ENCODE data around the gene NIPAL4.
"Not testable (repeated sequence)": the region's sequence is repeated elsewhere in the genome, so short reads cannot be mapped to it uniquely, and the experiment has no call there.

NIPAL4 gene

DNA sequence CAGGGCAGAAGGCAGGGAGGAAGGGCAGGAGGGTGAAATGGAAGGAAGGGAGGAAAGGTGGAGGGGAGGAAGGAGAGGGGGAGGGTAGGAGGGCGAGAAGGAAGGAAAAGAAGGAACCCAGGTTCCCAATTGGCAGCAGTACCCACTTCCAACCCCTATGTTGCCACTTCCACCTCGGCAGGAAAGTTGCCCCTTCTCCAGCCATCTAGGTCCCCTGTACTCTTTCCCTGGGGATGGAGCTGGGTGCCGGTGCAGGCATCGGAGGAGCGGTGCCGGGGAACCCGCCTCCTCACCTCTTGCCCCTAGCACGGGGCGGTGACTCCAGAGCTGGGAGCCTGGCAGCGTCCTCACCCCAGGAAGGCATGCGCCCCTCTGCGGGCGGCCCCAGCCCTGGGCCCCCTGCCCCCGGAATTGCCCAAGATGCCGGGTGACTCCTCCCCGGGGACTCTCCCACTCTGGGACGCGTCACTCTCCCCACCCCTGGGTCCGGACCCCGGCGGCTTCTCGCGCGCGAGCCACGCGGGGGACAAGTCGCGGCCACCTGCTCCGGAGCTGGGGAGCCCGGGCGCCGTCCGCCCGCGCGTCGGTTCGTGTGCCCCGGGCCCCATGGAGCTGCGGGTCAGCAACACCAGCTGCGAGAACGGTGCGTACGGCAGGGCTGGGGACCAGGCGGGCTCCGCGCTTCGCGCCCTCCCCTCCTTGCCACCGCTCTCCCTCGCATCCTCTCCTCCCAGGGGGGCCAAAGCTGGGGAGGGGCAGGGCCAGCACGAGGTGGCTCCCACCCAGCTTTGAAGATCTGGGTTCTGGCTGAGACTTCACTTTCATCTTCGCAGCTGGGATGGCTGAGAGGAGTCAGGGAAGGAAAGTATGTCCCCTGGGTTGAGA is at the start of gene NIPAL4:
NIPAL4 (plus strand) TSS at position 499 of the 885 bp plus-strand sequence; CDS start at position 607, 108 bp downstream.
- DNase-seq: peak; percentile 59

DNA sequence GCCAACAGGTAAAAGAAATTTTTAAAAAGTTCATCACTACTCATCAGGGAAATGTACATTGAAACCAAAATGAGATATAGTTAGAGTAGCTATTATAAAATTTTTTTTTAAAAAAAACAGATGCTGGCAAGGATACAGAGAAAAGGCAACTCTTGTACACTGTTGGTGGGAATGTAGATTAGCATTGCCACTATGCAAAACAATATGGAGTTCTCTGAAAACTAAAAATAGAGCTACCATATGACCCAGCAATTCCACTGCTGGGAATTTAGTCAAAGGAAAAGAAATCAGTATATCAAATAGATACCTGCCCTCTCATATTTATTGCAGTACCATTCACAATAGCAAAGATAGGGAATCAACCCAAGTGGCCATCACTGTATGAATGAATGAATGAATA is 44.2 kb upstream of the NIPAL4 start:
- DNase-seq: no peak

DNA sequence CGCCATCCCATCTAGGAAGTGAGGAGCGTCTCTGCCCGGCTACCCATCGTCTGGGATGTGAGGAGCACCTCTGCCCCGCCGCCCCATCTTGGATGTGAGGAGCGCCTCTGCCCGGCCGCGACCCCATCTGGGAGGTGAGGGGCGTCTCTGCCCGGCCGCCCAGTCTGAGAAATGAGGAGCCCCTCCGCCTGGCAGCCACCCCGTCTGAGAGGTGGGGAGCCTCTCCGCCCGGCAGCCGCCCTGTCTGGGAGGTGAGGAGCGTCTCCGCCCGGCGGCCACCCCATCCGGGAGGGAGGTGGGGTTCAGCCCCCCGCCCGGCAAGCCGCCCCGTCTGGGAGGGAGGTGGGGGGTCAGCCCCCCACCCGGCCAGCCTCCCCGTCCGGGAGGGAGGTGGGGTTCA is 40.5 kb upstream of the NIPAL4 start:
- DNase-seq: not testable (repeated sequence)

DNA sequence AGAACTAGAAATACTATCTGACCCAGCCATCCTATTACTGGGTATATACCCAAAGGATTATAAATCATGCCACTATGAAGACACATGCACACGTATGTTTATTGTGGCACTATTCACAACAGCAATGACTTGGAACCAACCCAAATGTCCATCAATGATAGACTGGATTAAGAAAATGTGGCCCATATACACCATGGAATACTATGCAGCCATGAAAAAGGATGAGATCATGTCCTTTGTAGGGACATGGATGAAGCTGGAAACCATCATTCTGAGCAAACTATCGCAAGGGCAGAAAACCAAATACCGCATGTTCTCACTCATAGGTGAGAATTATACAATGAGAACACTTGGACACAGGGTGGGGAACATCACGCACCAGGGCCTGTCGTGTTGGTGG is 30.1 kb upstream of the NIPAL4 start:
- DNase-seq: not testable (repeated sequence)

DNA sequence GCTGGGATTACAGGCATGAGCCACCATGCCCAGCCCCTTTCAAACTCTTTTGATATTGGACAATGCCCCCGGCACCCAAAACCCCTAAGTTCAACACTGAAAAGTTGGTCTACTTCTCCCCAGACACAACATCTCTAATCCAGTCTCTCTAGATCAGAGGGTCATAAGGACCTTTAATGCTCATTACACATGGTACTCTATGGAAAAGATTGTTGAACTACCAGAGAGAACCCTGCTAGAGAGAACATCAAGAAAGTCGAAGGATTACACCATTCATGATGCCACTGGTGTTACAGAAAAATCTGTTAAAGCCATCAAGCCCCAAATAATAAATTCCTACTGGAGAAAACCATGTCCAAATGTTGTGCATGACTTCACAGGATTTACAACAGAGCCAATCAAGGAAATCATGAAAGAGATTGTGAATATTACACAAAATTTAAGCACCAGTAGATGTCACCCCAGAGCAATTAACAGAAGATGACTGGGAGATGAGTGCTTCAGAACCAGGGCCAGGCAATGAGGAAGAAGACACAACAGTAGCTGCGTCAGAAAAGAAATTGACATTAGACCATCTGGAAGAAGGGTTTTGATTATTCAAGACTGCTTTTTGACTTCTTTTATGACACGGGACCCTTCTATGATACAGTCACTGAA is 28.3 kb upstream of the NIPAL4 start:
- DNase-seq: no peak

DNA sequence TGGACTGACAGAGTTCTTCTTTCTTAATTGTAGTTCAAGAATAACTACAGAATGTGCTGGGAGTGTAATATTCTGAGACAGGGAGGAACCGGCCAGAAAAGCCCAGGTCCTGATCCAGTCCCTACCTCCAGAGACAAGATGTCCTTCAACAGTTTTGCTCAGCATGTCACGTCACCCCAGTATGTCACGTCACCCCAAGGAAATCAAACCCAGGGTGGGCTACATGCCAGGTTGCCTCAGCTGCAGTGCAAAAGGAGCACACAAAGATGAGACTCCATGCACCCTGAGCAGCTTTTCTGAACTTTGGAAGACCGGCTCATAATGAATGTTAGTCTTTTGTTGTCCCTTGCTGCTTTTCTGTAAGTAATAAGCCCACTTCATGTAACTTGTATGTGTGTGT is 25.9 kb upstream of the NIPAL4 start:
- DNase-seq: no peak

DNA sequence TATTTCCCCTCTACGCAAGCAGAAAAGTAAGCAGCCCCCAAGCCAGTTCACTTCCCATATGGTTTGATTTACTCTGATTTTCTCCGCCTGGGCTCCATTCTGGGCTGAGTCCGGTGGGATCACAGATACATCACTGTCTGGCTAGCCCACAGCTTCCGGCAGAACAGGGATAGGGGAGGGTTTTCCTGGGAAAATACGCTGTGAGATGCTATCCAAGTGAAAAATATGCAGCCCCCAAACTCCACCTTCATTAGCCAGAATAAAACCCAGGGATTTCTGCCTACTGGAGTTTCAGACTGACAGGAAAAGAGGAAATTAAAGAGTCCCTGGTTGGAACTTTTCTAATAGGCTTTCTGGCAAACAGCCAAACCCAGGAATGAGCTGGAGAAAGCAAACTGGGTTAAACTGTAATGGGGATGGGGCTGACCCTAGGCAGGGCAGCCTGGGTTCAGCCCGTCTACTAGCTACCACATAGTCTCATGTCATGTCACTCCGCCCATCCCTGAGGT is 16.9 kb upstream of the NIPAL4 start:
- no peak for DNase-seq

DNA sequence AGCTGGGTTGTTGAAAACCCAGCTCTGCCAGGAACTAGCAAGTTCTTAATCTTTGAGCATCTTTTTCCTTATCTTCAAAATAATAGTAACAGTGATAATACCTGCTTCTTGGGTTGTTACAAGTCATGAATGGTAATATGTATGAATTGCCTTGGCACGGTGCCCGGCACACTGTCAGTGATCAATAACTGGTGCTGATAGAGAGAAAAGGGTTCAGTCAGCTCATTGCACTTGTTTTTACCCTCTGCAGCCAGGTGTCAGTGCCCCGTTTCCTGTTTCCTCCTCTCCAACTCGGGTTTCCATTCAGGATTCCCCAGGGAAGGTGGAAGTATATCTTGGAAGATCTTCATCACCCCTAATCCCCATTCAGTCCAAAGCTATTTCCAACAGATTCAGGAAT is 15.8 kb upstream of the NIPAL4 start:
- DNase-seq: no peak

DNA sequence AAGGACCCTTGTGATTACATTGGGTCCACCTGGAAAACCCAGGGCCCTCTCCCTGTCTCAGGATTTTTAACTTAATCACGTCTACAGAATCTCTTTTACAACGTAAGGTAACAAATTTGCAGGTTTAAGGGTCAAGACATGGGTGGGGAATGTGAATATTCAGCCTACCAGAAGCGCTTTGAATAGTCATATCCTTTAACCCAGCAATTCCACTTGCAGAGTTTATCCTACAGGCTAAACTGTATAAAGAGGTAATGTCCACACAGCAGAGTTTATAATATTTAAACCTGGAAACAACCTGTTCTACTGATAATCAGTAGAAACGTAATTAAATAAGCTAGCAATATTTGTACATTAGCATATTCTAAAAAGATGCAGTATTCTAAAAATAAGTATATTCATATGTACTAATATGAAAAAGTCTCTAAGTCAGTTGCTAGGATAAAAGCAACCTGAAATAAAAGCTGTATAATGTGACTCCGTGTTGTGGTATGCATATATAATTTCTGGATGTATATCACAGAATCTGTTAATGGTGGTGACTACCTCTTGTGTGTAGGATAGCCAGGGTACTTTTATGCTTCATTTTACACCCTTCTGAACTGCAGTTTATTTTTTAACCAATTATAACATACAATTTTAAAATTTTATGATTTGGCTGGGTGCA is 14.1 kb upstream of the NIPAL4 start:
- DNase-seq: no peak

DNA sequence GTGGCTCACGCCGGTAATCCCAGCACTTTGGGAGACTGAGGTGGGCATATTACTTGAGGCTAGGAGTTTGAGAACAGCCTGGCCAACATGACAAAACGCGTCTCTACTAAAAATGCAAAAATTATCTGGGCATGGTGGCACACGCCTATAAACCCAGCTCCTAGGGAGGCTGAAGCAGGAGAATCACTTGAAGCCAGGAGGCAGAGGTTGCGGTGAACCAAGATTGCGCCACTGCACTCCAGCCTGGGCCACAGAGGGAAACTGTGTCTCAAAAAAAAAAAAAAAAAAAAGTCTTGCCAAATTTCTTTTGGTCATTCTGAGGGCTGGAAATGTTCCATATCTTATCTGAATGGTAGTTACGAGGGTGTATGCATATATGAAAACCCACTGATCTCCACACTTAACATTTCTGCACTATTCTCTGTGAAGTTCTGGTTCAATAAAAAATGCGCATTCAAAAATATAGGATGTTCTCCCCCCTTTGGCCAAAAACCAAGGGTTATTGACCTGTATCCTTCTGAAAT is 13.5 kb upstream of the NIPAL4 start:
- DNase-seq: no peak

DNA sequence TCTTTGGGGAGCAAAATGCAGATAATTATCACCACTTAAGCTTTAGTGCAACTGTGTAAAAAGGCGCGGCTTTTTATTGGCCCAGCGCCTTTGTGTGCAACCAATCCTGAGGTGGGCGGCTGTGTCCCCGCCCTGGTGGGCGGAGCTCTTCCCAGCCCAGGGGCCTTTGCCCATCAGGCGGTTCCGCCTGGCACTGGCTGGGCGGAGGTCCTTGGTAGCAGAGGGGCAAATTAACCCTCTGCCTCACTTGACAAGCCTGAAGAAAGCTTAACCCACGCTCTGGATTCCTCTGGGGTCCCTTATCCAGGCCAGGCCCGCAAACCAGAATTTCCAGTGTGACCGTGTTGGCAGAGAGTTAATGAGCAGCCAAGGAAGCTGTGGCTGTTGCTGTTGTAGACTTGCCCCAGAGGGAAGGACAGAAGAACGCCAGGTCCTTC is 12.8 kb upstream of the NIPAL4 start:
- DNase-seq: no peak

DNA sequence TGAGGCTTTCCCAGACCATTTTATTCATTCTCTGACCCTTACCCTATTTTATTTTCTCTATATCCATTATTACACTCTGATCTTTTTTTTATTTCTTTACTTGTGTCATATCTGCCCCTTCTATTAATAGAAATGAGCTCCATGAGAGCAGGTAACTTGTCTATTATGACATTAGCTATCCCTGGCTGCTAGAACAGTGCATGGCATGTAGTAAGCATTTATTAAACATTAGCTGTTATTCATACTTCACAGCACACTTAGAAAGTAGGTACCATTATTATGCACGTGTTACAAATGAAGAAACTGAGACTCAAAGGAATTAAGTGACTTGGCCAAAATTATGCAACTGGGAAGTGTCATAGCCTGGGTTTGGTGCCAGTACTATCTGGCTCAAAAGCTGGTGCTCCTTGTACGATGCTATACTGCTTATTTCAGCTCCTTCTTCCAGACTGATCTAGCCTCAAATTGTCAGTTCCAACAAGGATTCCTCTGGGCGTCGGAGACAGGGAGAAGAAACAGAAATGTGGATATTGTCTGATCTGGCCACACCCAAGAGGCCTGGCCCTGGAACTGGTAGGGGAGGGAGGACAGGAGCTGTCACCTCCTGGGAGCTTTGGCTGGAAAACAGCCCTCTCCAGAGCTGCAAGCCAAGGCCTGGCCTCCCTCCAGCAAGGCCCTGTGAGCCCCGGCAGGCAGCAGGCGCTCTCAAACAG is 10.8 kb upstream of the NIPAL4 start:
- DNase-seq: no peak

DNA sequence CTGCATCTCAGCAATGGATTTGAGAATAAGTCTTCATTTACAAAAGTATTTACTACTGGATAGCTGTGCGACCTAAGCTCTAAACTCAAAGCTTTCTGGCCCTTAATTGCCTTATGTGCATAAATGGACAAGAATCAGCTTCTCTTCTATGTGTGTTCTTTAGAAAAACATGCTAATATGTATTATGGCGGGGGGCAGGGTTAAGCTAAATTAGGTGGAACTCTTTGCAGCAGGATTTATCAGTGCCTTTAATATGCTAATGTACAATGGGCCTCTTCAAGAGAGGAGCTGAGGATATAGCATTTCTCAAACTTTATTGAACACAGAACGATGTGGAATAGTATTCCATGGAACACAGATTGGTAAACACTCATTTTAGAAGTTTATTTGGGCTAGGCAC is 10.0 kb upstream of the NIPAL4 start:
- no peak for DNase-seq

DNA sequence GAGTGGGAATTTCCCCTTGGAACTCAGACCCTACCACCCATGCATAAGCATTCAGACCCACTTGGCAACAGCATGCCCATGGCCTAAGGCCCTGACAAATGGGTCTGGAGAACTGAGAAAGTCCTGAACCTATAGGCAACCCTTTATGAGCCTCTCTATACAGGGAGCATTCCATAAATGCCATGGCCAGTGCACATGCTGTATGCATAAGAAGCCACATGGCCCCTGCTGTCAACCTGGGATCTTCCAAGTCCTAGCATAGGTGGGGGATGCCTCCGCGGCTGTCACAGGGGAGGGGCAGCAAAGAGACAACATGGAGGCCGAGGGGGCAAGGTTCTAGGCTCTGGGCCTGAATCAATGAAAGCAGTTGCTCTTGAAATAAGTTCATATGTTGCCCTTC is 8.2 kb upstream of the NIPAL4 start:
- DNase-seq: no peak

DNA sequence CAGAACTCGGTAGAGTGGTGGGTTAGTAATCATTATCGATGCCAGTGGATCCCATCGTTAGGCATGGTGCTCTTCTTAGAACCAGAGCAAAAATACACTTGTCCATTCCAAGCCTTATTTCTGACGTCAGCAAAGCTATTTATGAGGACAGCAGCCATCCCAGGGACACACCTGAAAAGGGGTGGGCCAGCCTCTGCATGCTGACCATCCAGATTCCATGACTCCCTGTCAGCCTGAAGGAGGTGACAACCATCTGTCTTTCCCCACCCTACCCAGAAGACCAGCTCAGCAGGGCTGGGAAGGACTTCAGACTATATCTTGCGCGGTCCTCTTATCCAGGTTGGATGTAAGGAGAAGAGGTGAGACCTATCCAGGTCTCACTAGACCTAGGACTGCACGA is 5.7 kb upstream of the NIPAL4 start:
- no peak for DNase-seq

DNA sequence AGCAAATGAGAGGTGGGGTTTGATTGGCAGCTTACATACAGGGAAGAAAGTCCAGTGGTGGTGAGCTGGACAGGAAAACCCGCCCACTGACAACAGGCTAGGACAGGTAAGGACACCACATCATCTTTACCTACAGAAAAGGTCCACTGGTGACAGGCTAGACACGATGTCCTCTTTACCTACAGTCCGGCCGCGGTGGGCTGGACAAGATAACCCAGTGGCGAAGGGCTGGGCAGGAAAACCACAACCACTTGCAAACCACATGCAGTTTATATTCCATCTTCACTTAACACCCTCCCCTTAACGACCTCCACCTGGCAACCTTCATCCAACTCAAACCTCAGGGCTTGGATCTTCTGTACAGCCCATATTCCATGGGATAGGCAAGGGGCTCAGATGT is 5.0 kb upstream of the NIPAL4 start:
- no peak for DNase-seq

DNA sequence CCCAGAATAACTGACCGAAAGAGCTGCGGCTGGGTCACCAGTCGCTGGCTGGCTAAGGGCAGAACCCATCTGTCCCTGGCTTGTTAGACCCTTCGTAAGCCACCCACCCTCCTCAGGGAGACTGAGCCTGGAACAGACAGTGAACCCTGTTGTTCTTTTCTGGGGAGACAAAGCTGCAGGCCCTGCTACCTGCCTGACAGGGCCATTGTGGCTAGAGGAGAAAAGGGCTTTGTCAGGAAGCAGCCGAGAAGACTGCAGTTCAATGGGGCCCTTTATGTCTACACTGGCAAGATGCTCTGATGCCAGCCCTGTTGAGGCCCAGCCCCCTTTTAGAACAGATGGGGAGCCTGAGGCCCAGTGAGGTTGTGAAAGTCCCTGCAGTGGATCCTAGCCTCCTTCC is 3.7 kb upstream of the NIPAL4 start:
- DNase-seq: no peak

DNA sequence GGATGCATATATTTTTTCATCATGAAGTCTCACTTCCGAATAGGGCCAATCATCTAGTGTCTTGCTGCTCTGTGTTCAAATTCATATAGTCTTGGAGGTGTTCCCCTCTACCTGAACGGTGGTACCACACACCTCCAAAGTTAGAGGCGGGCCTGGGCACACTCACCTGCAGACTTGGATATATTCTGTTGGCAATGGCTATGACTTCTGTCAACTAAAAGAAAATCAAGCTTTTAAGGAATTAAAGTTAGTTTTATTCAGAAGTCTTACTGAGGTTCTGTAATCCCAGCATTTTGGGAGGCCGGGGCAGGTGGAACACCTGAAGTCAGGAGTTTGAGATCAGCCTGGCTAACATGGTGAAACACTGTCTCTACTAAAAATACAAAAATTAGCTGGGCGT is 2.6 kb upstream of the NIPAL4 start:
- DNase-seq: no peak

DNA sequence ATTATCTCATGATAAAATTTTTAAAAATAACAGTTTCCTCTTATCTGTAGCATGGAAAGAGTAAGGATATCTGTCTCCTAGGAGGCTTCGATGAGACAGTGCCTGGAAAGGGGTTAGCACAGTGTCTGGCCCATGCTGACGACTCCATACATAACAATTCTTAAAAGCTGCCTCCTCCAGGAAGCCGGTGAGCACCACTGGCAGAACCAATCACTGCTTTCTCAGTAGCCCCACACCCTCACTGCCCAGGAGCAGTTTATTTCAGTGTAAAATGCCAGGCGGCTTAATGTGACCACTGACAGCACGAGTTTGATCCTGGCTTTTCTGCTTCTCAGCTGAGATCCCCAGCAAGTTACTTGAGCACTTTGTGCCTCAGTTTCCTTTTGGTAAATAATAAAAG is 1.2 kb upstream of the NIPAL4 start:
- DNase-seq: no peak

DNA sequence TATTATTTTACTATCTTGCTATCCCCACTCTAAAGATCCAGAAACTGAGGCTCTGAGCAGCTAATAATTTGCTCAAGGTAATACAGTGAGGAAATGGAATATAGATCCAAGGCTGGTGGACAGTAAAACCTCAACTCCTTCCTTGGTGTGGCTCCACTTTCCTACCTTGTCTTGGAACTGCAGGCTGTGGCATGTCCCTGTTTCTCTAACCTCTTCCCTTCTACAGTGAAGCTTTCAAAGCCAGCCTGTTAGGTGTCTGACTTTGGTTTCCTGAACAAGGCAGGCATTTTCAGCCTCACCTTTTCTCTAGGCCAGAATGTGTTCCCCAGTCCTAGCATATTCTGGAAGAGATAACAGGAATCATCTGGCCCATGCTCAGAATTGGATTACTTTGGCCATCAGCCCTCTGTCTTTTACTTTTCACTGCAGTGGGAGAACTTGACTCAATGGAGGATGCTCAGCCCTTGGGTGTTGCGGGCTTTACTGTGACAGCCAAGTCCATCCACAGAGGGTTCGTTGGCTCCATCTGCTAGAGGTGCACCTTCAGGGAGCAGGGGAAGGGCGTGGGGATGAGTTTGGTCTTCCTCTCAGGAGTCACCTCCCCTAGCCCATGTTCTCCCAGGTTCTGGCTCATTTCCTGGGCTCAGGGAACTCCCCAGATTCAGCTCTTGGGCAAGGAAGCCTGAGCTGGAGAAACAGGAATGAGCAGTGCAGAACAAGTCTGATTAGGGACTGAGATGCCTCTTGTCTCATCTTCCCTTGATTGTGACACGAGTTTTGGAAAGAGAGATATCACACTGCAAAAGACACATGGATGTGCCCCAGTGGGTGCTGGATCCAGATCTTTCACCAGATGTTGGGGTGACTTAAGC is 1.1 kb downstream of the NIPAL4 start:
- no peak for DNase-seq

DNA sequence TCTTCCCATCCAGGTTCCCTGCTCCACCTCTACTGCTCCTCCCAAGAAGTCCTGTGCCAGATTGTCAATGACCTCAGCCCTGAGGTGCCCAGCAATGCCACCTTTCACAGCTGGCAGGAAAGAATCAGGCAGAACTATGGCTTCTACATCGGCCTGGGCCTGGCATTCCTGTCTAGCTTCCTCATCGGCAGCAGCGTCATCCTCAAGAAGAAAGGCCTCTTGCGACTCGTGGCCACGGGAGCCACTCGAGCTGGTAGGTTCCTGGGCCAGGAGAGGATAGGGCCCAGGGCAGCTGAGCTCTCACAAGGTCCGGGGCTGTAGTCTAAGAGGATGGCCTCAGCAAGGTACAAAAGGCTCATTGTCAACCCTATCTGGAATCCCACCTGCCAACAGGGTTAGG is 3.1 kb downstream of the NIPAL4 start:
- no peak for DNase-seq

Measured in stimulated activated CD4-positive, alpha-beta T cell treated with anti-CD3 and anti-CD28 coated beads, Interleukin-4, amount 100 ng/mL, for 1 hour (primary cell).